Gastrocnemius medialis (tissue), 4 donors: Measurements from ENCODE around the gene MAPK8IP1. TPM values are rescaled to one million over a fixed set of nuclear protein-coding genes. Genes with fewer than 3 reads are reported as not detected.
A peak's percentile ranks its signal among the peaks of the same experiment; 100 is the strongest.

Source experiments
- ATAC-seq, 2 donors: fragments of 150-250 bp; one replicate each; pipeline ENCODE4 v1.9.1; 2016
- DNase-seq, 2 donors: peaks; one replicate each; pipeline ENCODE4 v3.0.0-alpha.2; 2019
- H3K27ac ChIP-seq, 4 donors: fragments of 200-600 bp; sonication (generic); 1 replicate in 1 of 4; 2 replicates in 3 of 4; pipeline ENCODE4 v1.5.1; 2016 to 2018; ENCODE audit warnings: mild to moderate bottlenecking in 2 of 4, moderate library complexity in 1 of 4
- H3K27me3 ChIP-seq, 3 donors: fragments of 200-600 bp; sonication (generic) in 2 of 3; 1 replicate in 1 of 3; 2 replicates in 2 of 3; pipeline versions ENCODE4 v1.5.1 to v1.6.0; 2016 to 2019; ENCODE audit warnings: mild to moderate bottlenecking in 1 of 3, moderate library complexity in 1 of 3
- H3K36me3 ChIP-seq, 2 donors: fragments of 200-600 bp; sonication (generic) in 1 of 2; one replicate each; pipeline ENCODE4 v1.5.1; 2017 to 2018
- H3K4me1 ChIP-seq, 2 donors: fragments of 200-600 bp; sonication (generic) in 1 of 2; one replicate each; pipeline ENCODE4 v1.5.1; 2016 to 2017; ENCODE audit warnings: mild to moderate bottlenecking in 2 of 2
- H3K4me3 ChIP-seq, 4 donors: fragments of 200-600 bp; sonication (generic) in 3 of 4; 1 replicate in 1 of 4; 2 replicates in 3 of 4; pipeline ENCODE4 v1.5.1; 2016 to 2019; ENCODE audit warnings: mild to moderate bottlenecking in 2 of 4
- H3K9me3 ChIP-seq, 3 donors: fragments of 200-600 bp; sonication (generic) in 2 of 3; 1 replicate in 1 of 3; 2 replicates in 2 of 3; pipeline ENCODE4 v1.5.1; 2016 to 2019
- POLR2A ChIP-seq, 2 donors: fragments of 450-650 bp; IDR thresholded peaks; one replicate each; pipeline ENCODE4 v1.6.1; 2017; ENCODE audit warnings: antibody characterized with exemption in 2 of 2, mild to moderate bottlenecking in 2 of 2, moderate library complexity in 2 of 2
- in situ Hi-C, 4 donors: fragments of 200-750 bp; cut with MboI; loops; one replicate each; pipeline versions ENCODE4 v1.15.0 to v1.8.0; 2017; ENCODE audit warnings: low sequenced_read_pairs in 4 of 4
- intact Hi-C: fragments of 100-400 bp; cut with DNase I; formaldehyde crosslinking; loops from one replicate; pipeline ENCODE4 v1.15.1; 2023; ENCODE audit warnings: low total_unique reads
- total RNA-seq, 4 donors: library from RNA; depleted of rRNA; stranded (reverse); fragments of >200 nt; gene quantifications; one replicate each; pipeline versions ENCODE4 v1.1.0 to v1.2.3, GENCODE V29; 2016
- TF ChIP-seq, protein P1 (sequence below), 5 experiments: fragments of 450-650 bp in 3 of 5; fragments of 200-600 bp in 2 of 5; sonication (generic) in 2 of 5; IDR thresholded peaks in 4 of 5; conservative IDR thresholded peaks in 1 of 5; 1 replicate in 4 of 5; 2 replicates in 1 of 5; pipeline ENCODE4 v1.5.1; 2016 to 2019; ENCODE audit warnings: antibody characterized with exemption in 5 of 5, mild to moderate bottlenecking in 3 of 5, moderate library complexity in 3 of 5

Gene MAPK8IP1
- total RNA-seq, 4 donors from 2014 or later: 1.4 to 4.0 (median 1.9) TPM

DNA sequence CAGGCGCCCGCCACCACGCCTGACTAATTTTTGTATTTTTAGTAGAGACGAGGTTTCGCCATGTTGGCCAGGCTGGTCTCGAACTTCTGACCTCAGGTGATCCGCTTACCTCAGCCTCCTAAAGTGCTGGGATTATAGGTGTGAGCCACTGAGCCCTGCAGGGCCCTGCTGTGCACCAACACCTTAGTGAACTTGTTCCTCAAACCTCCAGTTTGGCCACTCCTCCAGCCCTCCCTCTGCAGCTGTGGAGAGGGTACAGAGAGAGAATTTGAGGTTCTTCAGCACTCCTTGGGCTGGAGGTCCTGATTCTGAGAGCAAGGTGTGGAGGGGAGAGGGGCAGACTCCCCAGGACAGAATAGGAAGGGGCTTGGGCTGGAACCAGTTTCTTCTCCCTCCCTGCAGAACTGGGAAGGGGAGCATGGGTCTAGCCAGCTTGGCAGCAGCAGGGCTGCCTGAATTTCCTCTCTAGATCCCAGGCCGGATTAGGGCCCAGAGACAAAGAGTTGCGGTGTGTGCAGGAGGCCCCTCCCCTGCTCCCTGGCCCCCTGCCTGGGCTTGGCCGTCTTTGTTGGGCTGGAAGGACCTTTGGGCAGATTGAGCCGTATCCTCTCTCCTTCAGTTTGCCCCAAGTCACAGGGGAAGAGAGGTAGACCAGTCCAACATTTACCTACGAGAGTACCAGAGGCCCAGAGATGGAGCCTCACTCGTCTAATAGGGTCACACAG is 34.5 kb downstream of the MAPK8IP1 start:
- ATAC-seq (no peak), DNase-seq (no peak)
- TF ChIP-seq, protein P1, sequence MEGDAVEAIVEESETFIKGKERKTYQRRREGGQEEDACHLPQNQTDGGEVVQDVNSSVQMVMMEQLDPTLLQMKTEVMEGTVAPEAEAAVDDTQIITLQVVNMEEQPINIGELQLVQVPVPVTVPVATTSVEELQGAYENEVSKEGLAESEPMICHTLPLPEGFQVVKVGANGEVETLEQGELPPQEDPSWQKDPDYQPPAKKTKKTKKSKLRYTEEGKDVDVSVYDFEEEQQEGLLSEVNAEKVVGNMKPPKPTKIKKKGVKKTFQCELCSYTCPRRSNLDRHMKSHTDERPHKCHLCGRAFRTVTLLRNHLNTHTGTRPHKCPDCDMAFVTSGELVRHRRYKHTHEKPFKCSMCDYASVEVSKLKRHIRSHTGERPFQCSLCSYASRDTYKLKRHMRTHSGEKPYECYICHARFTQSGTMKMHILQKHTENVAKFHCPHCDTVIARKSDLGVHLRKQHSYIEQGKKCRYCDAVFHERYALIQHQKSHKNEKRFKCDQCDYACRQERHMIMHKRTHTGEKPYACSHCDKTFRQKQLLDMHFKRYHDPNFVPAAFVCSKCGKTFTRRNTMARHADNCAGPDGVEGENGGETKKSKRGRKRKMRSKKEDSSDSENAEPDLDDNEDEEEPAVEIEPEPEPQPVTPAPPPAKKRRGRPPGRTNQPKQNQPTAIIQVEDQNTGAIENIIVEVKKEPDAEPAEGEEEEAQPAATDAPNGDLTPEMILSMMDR (IDR thresholded peaks at IDR 0.05 in 4 of 5, conservative IDR thresholded peaks at IDR 0.05 in 1 of 5): no peak
- TF ChIP-seq POLR2A (IDR thresholded peaks at IDR 0.05): no peak
- H3K9me3 ChIP-seq: no peaks in the 10 kb centered on the region
- H3K4me1 ChIP-seq: peaks cover 18 to 20% of the 10 kb centered on the region in 2 donors
- in situ Hi-C loops (loop anchor here in 2 of 4 donors (5.0 to 10.0 kb wide), 2 partner anchors 73 to 75 kb away; partner anchors contain the start of gene CRY2 (in 2 of the 2)), intact Hi-C loops (loop anchor here (2.0 to 5.0 kb wide), 2 partner anchors 58 to 1723 kb away; partner anchors contain the start of gene MTCH2)
- peak overlapping the region in 2 of 4 donors; percentile 13 to 20 for H3K27ac ChIP-seq
- peaks cover 27 to 30% (median 27%) of the 10 kb centered on the region in 3 donors for H3K27me3 ChIP-seq
- H3K36me3 ChIP-seq: peaks cover 0 to 7% of the 10 kb centered on the region in 2 donors
- no peak overlapping the region for H3K4me3 ChIP-seq

DNA sequence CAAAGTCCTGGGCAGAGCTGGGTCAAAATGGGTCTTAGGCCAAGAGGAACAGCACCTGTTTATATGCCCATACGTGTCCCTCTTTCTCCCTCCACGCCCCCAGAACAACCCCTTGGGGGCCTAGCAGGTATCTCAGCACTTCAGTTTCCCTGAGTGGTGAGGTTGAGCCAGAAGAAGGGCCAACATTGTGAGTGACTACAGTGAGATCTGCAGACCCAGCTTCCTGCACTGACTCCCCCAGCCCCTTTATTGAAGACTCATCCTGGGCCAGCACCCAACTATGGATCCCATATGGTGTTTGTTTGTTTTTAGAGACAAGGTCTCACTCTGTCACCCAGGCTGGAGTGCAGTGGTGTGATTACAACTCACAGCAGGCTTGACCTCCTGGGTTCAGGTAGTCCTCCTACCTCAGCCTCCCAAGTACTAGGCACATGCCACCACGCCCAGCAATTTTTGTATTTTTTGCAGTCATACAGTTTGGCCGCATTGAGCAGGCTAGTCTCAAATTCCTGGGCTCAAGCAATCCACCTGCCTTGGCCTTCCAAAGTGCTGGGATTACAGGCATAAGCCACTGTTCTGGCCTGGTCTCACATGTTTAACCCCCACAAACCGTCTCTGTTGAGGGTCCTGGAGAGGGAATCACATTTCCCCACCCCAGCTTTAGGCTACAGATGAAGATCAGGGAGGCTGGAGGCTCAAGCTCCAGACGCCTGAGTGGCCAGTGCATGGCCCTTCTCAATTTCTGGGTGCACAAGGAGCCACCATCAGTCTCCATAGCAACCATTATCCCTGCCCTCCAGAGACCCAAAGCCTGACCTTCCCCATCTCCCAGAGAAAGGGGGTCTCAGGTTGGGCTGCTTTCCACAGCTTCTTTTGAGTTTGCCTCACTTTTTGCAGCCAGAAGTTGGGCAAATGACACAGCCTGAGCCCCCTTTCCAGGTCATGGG is 35.4 kb downstream of the MAPK8IP1 start:
- peaks cover 18 to 20% of the 10 kb centered on the region in 2 donors for H3K4me1 ChIP-seq
- peak overlapping the region in 2 of 4 donors; percentile 13 to 20 for H3K27ac ChIP-seq
- no peak overlapping the region for H3K4me3 ChIP-seq
- DNase-seq: no peak
- intact Hi-C loops (no loop called here), in situ Hi-C loops (no loop called here)
- no peaks in the 10 kb centered on the region for H3K9me3 ChIP-seq
- ATAC-seq: no peak
- no peak for TF ChIP-seq POLR2A (IDR thresholded peaks at IDR 0.05)
- TF ChIP-seq, protein P1 (IDR thresholded peaks at IDR 0.05 in 4 of 5, conservative IDR thresholded peaks at IDR 0.05 in 1 of 5): no peak
- H3K36me3 ChIP-seq: no peaks in the 10 kb centered on the region
- peaks cover 27 to 34% (median 31%) of the 10 kb centered on the region in 3 donors for H3K27me3 ChIP-seq

DNA sequence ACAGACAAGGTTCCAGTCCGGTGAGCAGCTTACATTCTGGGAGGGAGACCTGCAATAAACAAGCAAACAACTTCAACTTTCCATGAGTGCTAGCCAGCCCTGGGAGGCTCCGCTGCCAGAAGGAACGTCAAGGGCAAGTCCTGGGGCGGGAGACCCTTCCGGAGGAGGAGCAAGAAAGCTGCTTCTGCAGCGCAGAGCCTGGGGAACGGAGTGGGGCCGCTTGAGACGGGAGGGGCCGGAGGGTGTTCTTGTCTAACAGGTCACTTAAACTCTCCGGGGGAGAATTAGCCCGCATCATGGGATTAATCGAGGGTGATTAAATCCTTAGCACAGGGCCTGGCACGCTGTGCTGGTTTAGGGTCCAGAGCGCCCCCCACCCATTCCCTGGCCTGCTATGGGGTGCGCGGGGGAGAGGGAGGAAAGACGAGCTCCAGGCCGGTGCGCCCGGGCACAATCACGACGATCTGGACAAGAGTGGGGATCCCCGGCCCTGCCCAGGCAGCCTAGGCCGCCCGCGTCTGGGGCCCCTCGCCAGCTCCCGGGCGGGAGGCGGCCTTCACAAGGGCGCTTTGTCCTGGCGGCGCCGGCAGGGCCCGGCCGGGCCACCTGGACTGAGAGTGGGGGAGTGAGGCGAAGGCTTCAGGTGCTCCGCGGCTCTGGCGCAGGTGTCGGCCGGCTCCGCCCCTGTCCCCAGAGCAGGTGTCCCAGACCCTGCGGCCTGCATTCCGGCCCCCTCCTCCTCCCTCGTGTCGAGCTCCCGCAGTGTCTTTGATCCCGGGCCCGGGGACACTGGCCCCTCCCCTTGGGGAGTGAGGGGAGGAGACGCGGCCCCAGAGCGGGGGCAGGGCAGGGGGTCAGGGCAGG is 36.3 kb downstream of the MAPK8IP1 start:
- Histone ChIP-seq H3K4me1 (peaks cover 12 to 13% of the 10 kb centered on the region in 2 donors), H3K4me3 (peak overlapping the region in 3 of 4 donors; percentile 25 to 44 (median 30)), H3K9me3 (no peaks in the 10 kb centered on the region), H3K27me3 (peaks cover 27 to 42% (median 33%) of the 10 kb centered on the region in 3 donors), H3K27ac (no peak overlapping the region), H3K36me3 (no peaks in the 10 kb centered on the region)
- in situ Hi-C loops: no loop called here
- ATAC-seq: no peak
- DNase-seq: peak in 1 of 2 donors; percentile 11
- TF ChIP-seq, protein P1 (IDR thresholded peaks at IDR 0.05 in 4 of 5, conservative IDR thresholded peaks at IDR 0.05 in 1 of 5): no peak
- no peak for TF ChIP-seq POLR2A (IDR thresholded peaks at IDR 0.05)
- intact Hi-C loops: no loop called here
